Hematopoietic multipotent progenitor cell treated with erythropoietin and hydrocortisone succinate and interleukin-3 and kit ligand, for 4 days (in vitro differentiated cells): ENCODE data around the gene PRAMEF17.
"Not testable (repeated sequence)": the region's sequence is repeated elsewhere in the genome, so short reads cannot be mapped to it uniquely, and the experiment has no call there.

Experiments
- DNase-seq: peaks from one replicate; pipeline ENCODE4 v3.0.0-alpha.2; 2015

The PRAMEF17 gene

GRCh38 chr1:13389332-13389731 lies at the start of gene PRAMEF17:
TSS of gene PRAMEF17 (plus strand) at chr1:13389632. CDS start at chr1:13389658, 26 bp downstream.
- DNase-seq, result not testable (repeated sequence)

GRCh38 chr1:13342496-13342895 lies 46.9 kb upstream of the PRAMEF17 start:
- not testable (repeated sequence) for DNase-seq

- not testable (repeated sequence) for DNase-seq
These were observed 42.4 kb upstream of the PRAMEF17 start, which contains the start of gene PRAMEF14 for GRCh38 chr1:13347034-13347433. TSS of gene PRAMEF14 (minus strand) at chr1:13347134. CDS start at chr1:13345314, 1,820 bp downstream.

GRCh38 chr1:13353476-13353875 lies 36.0 kb upstream of the PRAMEF17 start:
- peak; percentile 4 for DNase-seq

GRCh38 chr1:13354475-13354874 lies 35.0 kb upstream of the PRAMEF17 start:
- DNase-seq, result not testable (repeated sequence)

- DNase-seq, result peak; percentile 82
These were observed 32.7 kb upstream of the PRAMEF17 start for GRCh38 chr1:13356774-13357173.

GRCh38 chr1:13362364-13362763 lies 27.1 kb upstream of the PRAMEF17 start:
- DNase-seq, result not testable (repeated sequence)

- not testable (repeated sequence) for DNase-seq
These were observed 24.5 kb upstream of the PRAMEF17 start for GRCh38 chr1:13364928-13365327.

GRCh38 chr1:13366536-13366935 lies 22.9 kb upstream of the PRAMEF17 start:
- peak; percentile 33 for DNase-seq

GRCh38 chr1:13368544-13368943 lies 20.9 kb upstream of the PRAMEF17 start:
- peak; percentile 49 for DNase-seq

GRCh38 chr1:13378983-13379382 lies 10.4 kb upstream of the PRAMEF17 start:
- not testable (repeated sequence) for DNase-seq

- not testable (repeated sequence) for DNase-seq
These were observed 9.1 kb upstream of the PRAMEF17 start for GRCh38 chr1:13380380-13380779.

- DNase-seq, result not testable (repeated sequence)
These were observed 3.6 kb downstream of the PRAMEF17 start for GRCh38 chr1:13393004-13393403.

- DNase-seq, result not testable (repeated sequence)
These were observed 5.3 kb downstream of the PRAMEF17 start for GRCh38 chr1:13394761-13395160.

- not testable (repeated sequence) for DNase-seq
These were observed 5.9 kb downstream of the PRAMEF17 start for GRCh38 chr1:13395311-13395710.

GRCh38 chr1:13407811-13408210 lies 18.4 kb downstream of the PRAMEF17 start:
- DNase-seq, result no peak

- DNase-seq, result not testable (repeated sequence)
These were observed 20.7 kb downstream of the PRAMEF17 start, which contains the start of gene PRAMEF20 for GRCh38 chr1:13410150-13410549. TSS of gene PRAMEF20 (plus strand) at chr1:13410450. CDS start at chr1:13416355, 5,905 bp downstream.

GRCh38 chr1:13430495-13430894 lies 41.1 kb downstream of the PRAMEF17 start:
- no peak for DNase-seq

GRCh38 chr1:13432251-13432650 lies 42.8 kb downstream of the PRAMEF17 start:
- DNase-seq, result no peak

GRCh38 chr1:13433694-13434358 lies 44.4 kb downstream of the PRAMEF17 start:
- not testable (repeated sequence) for DNase-seq

GRCh38 chr1:13435458-13435857 lies 46.0 kb downstream of the PRAMEF17 start:
- DNase-seq, result no peak

- not testable (repeated sequence) for DNase-seq
These were observed 49.8 kb downstream of the PRAMEF17 start for GRCh38 chr1:13439104-13439783.
